ENCODE results near the gene EPHX1.

DNA sequence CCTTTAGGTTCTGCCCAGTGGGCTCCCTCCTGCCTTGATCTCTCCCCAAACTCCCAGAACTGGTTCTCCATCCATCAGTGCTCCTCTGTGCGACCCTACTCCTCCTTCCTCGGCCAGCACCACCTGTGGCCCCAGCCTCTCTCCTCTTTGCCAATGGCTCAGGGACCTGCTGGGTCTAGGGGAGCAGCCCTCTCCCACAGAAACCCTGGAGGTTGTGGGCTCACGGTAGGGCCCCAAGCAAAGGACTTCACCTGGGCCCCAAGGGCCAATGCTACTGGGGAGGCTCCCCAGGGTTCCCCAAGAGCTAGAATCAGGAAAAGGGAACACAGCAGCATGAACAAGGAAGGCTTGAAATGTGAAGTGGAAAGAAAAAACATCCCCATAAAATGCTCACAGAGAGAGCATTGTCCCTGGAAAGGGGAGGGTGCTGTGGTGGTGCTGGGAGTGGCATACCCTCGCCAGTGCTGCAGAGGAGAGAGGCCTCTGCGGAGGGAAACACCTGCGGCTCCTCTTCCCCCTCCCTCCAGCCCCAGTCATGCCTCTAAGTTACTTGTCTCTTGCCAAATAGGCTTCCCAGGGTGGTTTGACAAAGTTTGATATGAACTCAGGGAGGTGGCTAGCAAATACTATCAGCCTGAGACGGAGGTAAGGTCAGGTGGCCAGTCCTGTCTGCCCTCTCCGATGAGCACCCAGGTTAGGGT is 69.7 kb downstream of the EPHX1 start:
- TF ChIP-seq, protein P1, sequence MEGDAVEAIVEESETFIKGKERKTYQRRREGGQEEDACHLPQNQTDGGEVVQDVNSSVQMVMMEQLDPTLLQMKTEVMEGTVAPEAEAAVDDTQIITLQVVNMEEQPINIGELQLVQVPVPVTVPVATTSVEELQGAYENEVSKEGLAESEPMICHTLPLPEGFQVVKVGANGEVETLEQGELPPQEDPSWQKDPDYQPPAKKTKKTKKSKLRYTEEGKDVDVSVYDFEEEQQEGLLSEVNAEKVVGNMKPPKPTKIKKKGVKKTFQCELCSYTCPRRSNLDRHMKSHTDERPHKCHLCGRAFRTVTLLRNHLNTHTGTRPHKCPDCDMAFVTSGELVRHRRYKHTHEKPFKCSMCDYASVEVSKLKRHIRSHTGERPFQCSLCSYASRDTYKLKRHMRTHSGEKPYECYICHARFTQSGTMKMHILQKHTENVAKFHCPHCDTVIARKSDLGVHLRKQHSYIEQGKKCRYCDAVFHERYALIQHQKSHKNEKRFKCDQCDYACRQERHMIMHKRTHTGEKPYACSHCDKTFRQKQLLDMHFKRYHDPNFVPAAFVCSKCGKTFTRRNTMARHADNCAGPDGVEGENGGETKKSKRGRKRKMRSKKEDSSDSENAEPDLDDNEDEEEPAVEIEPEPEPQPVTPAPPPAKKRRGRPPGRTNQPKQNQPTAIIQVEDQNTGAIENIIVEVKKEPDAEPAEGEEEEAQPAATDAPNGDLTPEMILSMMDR (IDR thresholded peaks at IDR 0.05) = no peak
- TF ChIP-seq POLR2A (IDR thresholded peaks at IDR 0.05) = no peak
- no peak for TF ChIP-seq POLR2AphosphoS5 (IDR thresholded peaks at IDR 0.05; ENCODE audit: insufficient read depth in 1 of 2, low read depth in 1 of 2)

Measured in vagina (tissue), 2 donors.